AG04450 (cell line): Measurements from ENCODE around the gene MRPS17. TPM values are rescaled to one million over a fixed set of nuclear protein-coding genes. Genes with fewer than 3 reads are reported as not detected.

ENCODE experiments used
- CTCF ChIA-PET: fragments of 300-600, 350-600 bp; formaldehyde crosslinking; extraction: SDS; loops from one replicate; lab custom pipeline; 2022; ENCODE audit warnings: antibody characterized with exemption, inconsistent platforms; lab: Charles Lee
- POLR2A ChIA-PET: fragments of 350-600 bp; formaldehyde crosslinking; extraction: SDS; loops from one replicate; lab custom pipeline; 2021; ENCODE audit warnings: antibody characterized with exemption, inconsistent platforms; lab: Yijun Ruan, JAX
- DNase-seq: peaks from one replicate; pipeline ENCODE4 v3.0.0-alpha.2; 2011; ENCODE audit warnings: low read depth, low spot score
- H3K27ac ChIP-seq: one replicate; pipeline ENCODE4 v1.5.1; 2012; ENCODE audit warnings: low read depth, low read length, control low read depth
- H3K27me3 ChIP-seq: one replicate; pipeline ENCODE4 v1.6.0; 2012; ENCODE audit warnings: low read length; ENCODE audit not compliant: control insufficient read depth, insufficient read depth
- H3K4me3 ChIP-seq: 2 replicates; pipeline ENCODE4 v1.5.1; 2011; ENCODE audit warnings: mild to moderate bottlenecking, low read depth, low read length, control low read depth
- H3K9me3 ChIP-seq: 2 replicates; pipeline ENCODE4 v1.5.1; 2012; ENCODE audit warnings: low read length; ENCODE audit not compliant: control insufficient read depth, insufficient read depth
- polyA plus RNA-seq: library from polyadenylated mRNA; depleted of rRNA; stranded (reverse); fragments of >200 nt; gene quantifications from 2 replicates; pipeline ENCODE4 v1.2.3, GENCODE V29; 2011
- TF ChIP-seq, protein P1 (sequence below): IDR thresholded peaks from 2 replicates; pipeline ENCODE4 v1.5.1; 2011; ENCODE audit warnings: low read depth, low read length, control low read depth, inconsistent platforms

Gene MRPS17
- polyA plus RNA-seq, 1 experiment: 14.9 TPM

DNA sequence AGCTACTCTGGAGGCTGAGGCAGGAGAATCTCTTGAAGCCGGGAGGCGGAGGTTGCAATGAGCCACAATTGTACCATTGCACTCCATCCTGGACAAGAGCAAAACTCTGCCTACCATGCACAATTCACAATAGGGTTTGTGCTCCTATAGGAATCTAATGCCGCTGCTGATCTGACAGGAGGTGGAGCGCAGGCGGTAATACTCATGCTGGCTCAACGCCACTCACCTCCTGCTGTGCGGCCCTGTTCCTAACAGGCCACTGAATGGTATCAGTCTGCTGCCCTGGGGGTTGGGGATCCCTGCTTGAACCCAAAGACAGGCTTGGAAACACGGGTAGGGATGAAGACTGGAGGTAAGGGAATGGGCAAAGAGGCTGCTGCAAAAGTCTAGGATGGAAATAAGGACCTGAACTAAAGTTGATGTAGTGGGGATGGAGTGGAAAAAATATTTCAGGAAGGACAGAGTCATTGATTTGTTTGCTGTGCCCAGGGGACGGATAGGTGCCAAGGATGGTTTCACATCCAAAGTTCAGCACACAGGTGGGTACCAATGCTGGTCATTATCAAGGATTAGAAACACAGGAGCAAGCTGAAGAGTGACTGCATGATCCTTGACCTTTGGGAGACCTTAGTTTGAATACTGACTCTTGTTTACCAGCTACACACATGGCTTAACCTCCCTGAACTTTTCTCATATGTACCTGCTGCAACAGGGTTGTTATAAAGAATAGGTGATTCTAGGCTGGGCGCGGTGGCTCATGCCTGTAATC, 2.2 kb downstream of the MRPS17 start:
- Histone ChIP-seq H3K27ac (no peak overlapping the region), H3K27me3 (no peaks in the 10 kb centered on the region), H3K9me3 (peaks cover 3% of the 10 kb centered on the region; the same call in 1 of the 2 replicates), H3K4me3 (no peak overlapping the region)
- no peak for DNase-seq
- ChIA-PET CTCF (interaction anchor here (0.9 to 3.1 kb wide), 2 partner anchors 10 to 674 kb away, joined by 3 to 25 read pairs; no protein-coding TSS in a partner anchor), POLR2A (interaction anchor here (0.6 kb wide), 1 partner anchor 111 kb away, joined by 4 read pairs; no protein-coding TSS in a partner anchor)
- TF ChIP-seq, protein P1, sequence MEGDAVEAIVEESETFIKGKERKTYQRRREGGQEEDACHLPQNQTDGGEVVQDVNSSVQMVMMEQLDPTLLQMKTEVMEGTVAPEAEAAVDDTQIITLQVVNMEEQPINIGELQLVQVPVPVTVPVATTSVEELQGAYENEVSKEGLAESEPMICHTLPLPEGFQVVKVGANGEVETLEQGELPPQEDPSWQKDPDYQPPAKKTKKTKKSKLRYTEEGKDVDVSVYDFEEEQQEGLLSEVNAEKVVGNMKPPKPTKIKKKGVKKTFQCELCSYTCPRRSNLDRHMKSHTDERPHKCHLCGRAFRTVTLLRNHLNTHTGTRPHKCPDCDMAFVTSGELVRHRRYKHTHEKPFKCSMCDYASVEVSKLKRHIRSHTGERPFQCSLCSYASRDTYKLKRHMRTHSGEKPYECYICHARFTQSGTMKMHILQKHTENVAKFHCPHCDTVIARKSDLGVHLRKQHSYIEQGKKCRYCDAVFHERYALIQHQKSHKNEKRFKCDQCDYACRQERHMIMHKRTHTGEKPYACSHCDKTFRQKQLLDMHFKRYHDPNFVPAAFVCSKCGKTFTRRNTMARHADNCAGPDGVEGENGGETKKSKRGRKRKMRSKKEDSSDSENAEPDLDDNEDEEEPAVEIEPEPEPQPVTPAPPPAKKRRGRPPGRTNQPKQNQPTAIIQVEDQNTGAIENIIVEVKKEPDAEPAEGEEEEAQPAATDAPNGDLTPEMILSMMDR: no peak

DNA sequence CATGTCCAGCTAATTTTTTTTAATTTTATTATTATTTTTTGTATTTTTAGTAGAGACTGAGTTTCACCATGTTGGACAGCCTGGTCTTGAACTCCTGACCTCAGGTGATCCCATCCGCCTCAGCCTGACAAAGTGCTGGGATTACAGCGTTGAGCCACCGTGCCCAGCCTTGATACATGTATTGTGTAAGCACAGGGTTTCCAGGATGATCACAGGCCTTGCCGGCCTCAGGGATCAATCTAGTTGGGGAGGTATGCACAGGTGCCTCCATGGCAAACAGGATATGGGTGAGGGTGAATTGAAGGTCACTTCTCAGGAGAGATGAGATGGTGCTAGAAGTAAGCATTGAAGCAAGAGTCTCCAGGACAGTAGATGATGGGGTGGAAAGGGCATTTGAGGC, 5.5 kb downstream of the MRPS17 start:
- TF ChIP-seq, protein P1: no peak
- no peaks in the 10 kb centered on the region for H3K9me3 ChIP-seq
- DNase-seq: no peak
- no peak overlapping the region for H3K27ac ChIP-seq
- no peaks in the 10 kb centered on the region for H3K27me3 ChIP-seq
- no peak overlapping the region for H3K4me3 ChIP-seq
- POLR2A ChIA-PET: no interaction called here
- CTCF ChIA-PET: no interaction called here

DNA sequence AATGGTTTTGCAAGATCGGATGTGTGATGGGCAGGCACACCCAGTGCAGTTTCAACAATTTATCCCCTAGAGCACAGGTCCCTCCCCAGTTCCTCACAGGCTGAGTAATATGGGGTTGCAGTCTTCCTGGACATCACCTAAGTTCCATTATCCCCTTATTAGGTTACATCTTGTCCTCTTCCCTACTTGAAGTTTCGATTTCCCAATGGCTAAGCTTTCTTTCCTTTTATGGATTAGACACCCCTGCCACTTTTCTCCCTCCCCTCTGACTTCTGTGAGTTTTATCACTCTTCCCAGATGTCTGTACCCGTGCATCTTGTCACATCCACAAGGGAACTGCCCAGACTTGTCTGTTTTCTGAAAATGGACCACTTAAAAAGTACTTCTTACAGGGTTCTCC, 10.3 kb downstream of the MRPS17 start:
- Histone ChIP-seq H3K9me3 (no peaks in the 10 kb centered on the region), H3K4me3 (no peak overlapping the region), H3K27ac (no peak overlapping the region), H3K27me3 (no peaks in the 10 kb centered on the region)
- no peak for DNase-seq
- TF ChIP-seq, protein P1: no peak
- ChIA-PET CTCF (interaction anchor here (0.6 to 2.4 kb wide), 3 partner anchors 112 to 321 kb away, joined by 3 to 11 read pairs (median 11); no protein-coding TSS in a partner anchor), POLR2A (interaction anchor here (1.1 kb wide), 1 partner anchor 89 kb away, joined by 3 read pairs; the partner anchor contains the start of genes CCT6A and PSPH)

DNA sequence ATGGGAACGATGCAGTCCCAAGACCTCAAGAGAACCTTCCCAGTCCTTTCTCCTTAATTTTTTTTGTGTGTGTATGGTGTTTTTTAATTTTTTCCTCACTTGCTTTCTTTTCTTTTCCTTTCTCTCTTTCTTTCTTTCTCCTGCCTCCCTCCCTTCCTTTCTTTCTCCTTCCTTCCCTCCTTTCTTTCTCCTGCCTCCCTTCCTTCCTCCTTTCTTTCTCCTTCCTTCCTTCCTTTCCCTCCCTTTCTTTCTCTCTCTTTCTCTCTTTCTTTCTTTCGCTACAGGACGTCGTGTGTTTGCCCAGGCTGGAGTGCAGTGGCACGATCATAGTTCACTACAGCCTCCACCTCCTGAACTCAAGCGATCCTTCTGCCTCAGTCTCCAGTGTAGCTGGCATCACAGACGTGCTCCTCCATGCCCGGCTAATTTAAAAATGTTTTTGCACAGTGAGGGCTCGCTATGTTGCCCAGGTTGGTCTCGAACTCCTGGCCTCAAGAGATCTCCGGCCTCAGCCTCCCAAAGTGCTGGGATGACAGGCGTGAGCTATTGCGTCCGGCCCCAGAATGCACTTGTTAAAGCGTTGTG, 12.0 kb downstream of the MRPS17 start:
- Histone ChIP-seq H3K4me3 (peak overlapping the region; percentile 65), H3K27ac (peak overlapping the region; percentile 47), H3K9me3 (no peaks in the 10 kb centered on the region), H3K27me3 (no peaks in the 10 kb centered on the region)
- TF ChIP-seq, protein P1: no peak
- ChIA-PET POLR2A (interaction anchor here (0.6 kb wide), 1 partner anchor 411 kb away, joined by 3 read pairs; no protein-coding TSS in a partner anchor), CTCF (interaction anchor here (0.5 to 1.7 kb wide), 36 partner anchors 9 to 687 kb away, joined by 3 to 25 read pairs (median 3); partner anchors contain the start of genes CCT6A, PHKG1 and PSPH)
- no peak for DNase-seq
